GM12873 (cell line): ENCODE data around the gene MYO15A.

Experiments used
- CTCF ChIP-seq: IDR thresholded peaks from 2 replicates; pipeline ENCODE4 v1.5.1; 2012; ENCODE audit warnings: low read depth, mild to moderate bottlenecking, moderate library complexity, low read length, control low read depth; ENCODE audit not compliant: insufficient read depth; ENCODE audit errors: missing control alignments

The MYO15A gene

GRCh38 chr17:18225121-18225641, 116.6 kb downstream of the MYO15A start, which contains the start of gene LLGL1:
LLGL1 (plus strand) TSS chr17:18225635; CDS start chr17:18225683, 48 bp downstream.
- TF ChIP-seq CTCF: no peak

- no peak for TF ChIP-seq CTCF
These were observed 117.2 kb downstream of the MYO15A start for GRCh38 chr17:18225642-18226283.

GRCh38 chr17:18226284-18226945, 117.9 kb downstream of the MYO15A start:
- no peak for TF ChIP-seq CTCF

GRCh38 chr17:18227635-18228034, 119.1 kb downstream of the MYO15A start:
- no peak for TF ChIP-seq CTCF

GRCh38 chr17:18228176-18228682, 119.7 kb downstream of the MYO15A start:
- TF ChIP-seq CTCF: no peak

- no peak for TF ChIP-seq CTCF
These were observed 120.7 kb downstream of the MYO15A start for GRCh38 chr17:18229254-18229653.
